GM19035 (cell line): Measurements from ENCODE around the gene MOSPD2.

Source experiments
- ATAC-seq: cut with Tn5 transposase; IDR thresholded peaks from one replicate; pipeline ENCODE4 v1.9.1; 2021; ENCODE audit not compliant: unreplicated experiment

MOSPD2 gene

DNA sequence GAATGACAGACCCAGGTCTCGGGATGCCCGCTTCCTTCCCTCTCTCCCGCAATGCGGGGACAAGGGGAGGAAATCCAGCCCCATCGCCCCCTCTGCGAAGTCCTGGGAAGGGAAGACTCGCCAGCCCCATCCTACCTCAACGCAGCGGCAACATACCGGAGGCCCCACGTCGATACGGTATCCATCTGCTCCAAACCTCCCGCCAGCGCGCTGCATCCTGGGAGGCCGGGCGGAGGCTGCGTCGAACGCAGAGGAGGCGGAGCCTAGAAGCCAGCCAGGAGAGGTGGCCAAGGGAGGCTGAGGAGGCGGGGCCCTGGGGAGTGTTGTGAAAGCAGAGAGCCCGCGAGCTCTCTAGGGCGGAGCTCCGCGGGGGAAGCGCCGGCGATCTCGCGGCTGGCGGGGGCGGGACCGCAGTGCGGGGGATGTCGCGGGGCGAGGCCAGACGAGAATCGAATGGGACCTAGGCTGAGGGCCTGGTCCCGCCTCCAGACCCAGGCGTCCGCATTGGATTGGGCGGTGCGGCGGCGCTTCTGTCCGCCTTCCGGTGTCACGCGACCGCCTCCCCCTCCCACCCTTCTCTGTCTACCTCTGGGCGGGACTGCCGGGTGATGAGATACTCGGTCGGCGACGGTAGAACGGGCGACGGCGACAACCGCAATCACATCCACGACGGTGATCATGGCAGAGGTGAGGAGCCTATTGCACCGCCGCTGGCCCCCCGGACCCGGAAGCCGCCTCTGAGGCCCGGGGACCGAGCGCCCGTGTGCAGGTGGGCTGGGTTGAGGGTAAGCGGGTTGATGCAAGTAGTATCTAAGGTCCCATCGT, at the start of gene MOSPD2, which contains the start of gene FANCB:
Gene MOSPD2 (plus strand): TSS at position 571 of the 825 bp plus-strand sequence. CDS start 108 bp downstream, at position 679.
Gene FANCB (minus strand): TSS at position 219 of the 825 bp plus-strand sequence. CDS start 7,559 bp downstream, outside the sequence.
- ATAC-seq: peak; percentile 95

DNA sequence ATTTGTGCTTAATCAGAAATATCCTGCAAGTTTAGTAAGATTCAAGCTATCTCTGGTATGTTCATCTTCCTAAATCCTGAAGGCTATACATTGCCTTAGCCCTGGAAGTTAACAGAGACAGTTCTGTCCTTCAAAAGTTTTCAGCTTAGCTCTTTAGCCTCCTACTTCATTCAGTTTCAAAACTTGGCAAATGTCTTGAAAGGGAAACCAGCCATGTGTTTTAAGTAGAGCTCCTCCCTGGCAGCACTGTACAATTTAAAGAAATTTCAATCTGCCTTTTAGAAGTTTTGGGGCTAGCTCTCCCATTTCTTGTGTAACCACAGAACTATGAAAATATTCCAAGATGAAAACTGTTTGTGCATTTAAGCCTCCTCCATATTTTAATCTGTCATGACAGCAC, 47.4 kb upstream of the MOSPD2 start:
- ATAC-seq: no peak

DNA sequence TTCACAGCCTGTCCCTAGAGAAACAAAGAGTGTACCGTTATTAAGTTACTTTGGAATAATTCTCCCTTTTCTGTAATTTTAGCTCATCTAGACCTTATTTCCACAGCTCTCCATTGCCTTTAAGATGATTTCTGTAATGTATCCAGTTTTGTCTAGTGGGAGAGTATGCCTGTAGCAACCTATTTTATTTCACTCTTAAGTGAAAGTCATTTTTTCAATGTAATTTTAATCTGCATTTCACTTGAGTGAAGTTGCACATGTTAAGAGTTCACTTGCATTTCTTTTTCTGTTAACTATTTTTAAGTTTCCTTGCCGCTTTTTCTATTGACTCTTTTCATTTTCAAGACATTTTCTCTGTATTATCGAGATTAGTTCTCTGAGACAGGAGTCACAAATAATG, 46.9 kb upstream of the MOSPD2 start:
- ATAC-seq: no peak

DNA sequence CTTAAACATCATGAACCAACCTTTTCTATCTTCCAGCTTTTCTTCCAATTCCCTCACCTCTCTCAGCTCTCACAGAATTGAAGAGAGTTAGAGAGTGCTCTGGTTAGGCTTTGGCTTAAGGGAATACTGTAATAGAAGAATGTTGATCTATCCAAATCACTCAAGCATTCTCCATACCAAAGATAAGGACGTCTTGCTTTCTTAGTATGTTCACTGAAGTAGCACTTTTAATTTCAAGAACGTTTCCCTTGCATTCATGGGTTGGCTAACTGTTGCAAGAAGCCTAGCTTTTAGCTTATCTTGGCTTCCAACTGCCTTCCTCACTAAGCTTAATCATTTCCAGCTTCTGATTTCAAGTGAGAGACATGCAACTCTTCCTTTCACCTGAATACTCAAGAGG, 43.6 kb upstream of the MOSPD2 start:
- no peak for ATAC-seq

DNA sequence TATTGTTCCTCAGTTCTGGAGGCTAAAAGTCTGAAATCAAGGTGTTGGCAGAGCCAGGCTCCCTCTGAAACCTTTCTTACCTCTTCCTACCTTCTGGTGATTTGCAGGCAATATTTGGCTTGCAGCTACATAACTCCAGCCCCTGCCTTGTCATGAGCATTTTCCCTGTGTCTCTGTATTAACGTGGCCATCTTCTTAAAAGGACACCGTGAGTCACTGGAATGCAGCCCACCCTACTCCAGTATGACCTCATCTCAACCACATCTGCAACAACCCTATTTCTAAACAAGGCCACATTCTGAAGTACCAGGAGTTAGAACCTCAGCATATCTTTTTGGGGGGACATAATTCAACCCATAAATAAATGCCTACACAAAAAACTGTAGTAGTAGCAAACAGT, 41.1 kb upstream of the MOSPD2 start:
- no peak for ATAC-seq

DNA sequence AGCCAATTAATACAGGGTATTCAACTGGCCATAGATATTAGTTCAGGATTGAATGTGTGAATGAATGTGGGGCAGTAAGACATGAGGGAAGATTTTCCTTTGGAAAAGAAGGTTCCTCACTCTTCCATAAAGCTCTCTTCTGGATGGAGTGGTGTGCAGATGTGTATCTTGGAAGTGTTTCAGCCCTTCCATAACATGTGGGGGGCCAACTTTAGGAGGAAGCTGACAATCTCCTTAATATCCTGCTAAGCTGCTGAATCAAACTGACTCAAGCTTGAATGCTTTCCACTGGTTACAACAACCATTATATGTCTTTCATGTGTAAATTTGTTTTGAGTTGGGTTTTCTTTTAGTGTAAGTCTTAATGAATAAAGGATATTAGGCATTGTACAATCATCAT, 40.6 kb upstream of the MOSPD2 start:
- ATAC-seq: no peak

DNA sequence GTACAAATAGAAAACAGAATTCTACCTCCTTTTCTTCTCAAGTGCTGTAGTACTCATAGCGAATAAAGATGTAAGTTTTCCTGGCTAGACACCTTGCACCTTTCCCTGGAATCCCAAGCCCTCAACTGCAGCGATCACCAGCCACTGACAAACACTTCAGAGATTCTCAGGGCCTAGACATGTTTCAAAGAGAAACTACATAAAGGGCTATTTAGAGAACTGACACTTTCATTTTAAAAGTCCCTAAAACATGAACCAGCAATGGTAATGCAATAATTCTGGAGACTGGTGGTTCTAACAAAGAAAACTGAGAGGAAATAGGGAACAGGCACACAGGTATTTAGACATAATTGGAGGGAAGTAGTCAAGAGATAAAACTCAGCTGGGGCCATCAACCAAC, 36.1 kb upstream of the MOSPD2 start:
- peak; percentile 52 for ATAC-seq

DNA sequence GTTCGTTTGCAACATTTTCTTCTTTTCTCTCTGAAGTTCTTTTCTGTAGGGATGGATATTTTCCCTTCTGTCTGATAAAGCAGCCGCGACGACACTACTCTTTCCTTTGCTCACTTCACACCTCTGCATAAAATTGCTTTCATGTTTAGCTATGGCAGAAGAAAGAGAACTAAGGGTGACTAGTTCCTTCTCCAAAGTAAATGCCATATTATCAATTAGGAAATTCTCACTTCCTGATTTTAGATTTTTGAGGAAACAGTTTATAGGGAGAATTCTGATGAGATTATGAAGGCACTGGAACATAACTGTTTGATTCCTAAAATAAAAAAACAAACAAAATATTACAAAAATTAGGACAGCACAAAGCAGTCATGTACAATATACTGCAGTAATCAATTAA, 29.6 kb upstream of the MOSPD2 start:
- ATAC-seq: no peak

DNA sequence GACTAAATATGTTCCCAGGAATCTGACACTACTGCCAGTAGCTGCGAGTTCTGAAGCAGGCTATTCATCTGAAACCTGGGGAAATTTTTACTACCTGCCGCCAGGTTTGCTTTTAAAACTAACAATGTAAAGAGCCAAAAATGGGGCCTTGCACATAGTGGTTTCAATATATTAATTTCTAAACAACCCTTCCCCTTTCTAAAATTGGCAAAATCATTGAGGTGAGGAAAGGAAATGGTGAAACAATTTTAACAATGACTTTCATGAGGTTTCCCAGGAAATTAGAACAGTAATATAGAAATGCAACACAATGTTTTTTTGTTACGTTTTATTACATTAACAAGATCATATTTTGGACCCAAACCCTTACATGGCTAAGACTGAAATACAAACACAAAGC, 21.7 kb upstream of the MOSPD2 start:
- ATAC-seq: no peak

DNA sequence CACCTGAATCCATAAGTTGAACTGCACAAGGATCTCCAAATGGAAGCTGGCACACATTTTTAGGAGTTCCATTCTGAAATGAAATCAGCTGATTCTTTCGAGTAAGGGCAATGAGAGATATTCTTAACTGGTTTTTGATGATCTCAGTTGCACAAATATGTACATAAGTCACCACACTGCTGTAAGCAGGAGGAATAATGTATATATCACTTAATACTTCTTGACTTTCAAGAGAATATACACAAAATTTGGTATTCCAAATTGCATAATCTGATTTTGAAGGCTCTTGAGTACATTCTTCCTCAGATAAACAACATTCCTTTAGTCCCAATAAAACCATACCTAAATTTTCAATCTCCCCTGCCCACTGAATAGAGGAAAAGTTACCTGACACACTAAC, 8.6 kb upstream of the MOSPD2 start:
- ATAC-seq: no peak

DNA sequence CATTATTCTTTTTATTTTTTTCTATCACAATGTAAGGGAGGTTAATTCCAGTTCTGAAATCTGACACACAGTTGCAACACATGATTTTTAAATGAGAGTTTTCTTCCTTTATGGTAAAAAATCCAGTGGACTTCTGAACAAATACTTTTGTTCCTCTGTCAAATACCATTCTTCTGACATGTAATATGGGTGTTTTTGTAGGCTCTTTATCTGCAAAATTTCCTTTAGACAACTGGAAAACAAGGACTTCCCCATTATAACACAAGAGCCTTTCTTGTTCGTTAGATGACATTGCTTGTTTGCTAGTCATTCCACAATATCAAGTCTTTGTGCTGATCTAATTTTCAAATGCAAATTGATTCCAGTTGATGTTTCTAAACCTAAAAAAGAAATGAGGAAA, 8.0 kb upstream of the MOSPD2 start:
- no peak for ATAC-seq

DNA sequence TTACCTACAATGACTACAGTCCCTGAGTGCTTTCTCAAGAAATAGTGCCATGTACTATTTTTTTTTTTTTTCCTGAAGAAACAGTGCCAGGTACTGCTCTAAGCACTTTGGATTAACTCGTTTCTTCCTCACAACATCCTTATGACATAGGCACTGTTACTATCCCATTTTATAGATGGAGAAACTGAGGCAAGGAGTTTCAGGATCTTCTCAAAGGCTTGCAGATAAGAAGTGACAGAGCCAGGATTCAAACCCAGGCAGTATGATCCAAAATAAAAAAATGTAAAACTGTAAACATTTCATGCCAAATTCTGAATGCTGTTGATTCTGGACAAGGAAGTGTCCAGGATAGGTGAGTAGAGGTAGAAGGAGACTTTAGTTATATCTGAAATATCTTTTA, 1.5 kb upstream of the MOSPD2 start:
- ATAC-seq: no peak

DNA sequence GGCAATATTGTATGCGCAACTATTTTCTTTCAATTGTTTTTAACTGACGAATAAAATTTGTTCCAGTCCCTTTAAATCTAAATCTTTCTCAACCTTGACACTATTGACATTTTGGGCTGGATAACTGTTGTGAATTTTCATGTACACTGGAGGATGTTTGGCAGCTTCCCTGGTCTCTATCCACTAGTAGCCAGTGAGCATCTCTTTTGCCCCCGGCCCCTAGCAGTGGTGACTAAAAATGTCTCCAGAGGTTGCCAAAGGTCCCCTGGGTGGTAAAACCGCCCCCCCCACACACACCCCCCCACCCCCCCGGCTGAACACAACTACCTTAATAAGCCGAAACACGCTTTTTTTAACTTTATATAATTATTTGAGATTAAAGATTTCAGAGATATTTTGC, 866 bp upstream of the MOSPD2 start:
- no peak for ATAC-seq

DNA sequence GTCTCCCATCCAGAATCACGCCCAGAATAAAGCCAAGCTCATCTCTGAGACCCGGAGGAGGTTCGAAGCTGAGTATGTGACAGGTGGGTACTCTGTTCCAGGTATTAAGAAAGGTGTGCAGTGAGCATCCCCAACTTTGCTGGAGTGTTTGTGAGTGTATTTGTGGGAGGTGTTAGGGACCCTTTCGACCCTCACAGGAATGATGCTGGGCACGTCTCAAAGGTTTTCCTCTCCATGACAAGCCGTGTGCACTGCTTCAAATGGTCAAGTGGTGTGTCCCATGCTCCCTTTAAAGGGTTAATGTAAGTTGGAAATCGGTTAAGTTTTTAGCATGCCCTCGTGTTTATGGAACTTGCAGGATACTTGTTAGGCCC, 442 bp downstream of the MOSPD2 start:
- no peak for ATAC-seq

DNA sequence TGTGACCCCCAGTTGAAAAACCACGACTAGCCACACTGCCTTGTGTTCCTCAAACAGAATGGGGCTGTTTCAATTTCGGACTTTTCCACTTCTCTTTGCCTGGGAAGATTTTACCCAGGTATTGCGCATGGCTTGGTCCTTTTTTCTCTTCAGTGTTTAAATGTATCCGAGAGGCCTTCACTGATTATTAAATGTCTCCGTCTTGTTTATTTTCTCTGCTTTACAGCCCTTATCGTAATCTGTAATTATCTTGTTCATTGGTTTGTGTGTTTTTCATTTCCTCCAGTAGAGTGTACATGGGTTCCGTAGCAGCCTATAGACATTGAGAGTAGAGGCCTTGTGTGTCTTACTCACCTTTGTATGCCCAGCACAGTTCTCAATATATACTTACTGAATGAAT, 2.4 kb downstream of the MOSPD2 start:
- no peak for ATAC-seq

DNA sequence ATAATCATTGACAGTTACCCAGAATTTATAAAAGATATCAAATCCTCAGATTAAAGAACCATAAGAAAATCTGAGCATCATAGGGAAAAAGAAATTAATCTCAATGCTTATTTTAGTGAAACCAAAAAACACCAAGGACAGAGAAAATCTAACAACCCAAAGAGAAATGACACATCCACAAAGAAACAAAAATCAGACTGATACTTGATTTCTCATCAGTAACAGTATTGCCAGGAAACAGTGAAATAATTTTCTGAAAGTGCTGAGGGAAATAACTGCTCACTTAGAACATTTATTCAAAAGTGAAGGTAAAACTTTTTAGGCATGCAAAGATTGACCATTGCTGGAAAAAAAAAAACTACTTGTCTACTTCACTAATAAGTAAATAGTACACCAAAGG, 10.6 kb downstream of the MOSPD2 start:
- no peak for ATAC-seq

DNA sequence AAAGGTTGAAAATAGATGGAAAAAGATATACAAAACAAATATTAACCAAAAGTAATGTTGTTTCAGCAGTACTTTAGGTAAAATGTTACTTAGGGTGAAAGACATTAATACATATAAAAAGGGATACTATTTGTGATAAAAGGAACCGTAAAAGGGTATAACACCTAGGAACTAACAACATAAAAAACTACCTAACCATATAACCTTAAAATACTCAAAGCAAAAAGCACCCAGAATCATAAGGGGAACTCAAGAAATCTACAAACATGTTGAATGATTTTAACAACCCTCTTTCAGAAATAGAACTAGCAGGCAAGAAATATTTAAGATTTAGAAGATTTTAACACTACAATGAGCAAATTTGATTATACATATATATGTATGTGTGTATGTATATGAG, 11.5 kb downstream of the MOSPD2 start:
- no peak for ATAC-seq

DNA sequence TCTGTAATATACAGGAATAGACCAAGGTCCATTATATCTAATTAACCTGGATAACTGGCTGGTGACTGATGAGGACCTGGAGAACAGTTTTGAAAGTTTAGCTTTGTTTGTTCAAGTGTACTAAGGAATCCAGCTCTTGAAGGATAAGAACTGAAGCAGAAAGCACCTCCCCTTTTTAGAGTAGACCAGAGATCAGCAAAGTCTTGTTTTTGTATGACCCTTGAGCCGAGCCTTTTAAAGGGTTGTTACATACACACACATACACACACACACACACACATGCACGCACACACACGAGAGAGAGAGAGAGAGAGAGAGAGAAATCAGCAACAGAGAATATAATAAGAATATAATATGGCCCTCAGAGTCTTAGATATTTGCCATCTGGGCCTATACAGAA, 13.0 kb downstream of the MOSPD2 start:
- ATAC-seq: no peak

DNA sequence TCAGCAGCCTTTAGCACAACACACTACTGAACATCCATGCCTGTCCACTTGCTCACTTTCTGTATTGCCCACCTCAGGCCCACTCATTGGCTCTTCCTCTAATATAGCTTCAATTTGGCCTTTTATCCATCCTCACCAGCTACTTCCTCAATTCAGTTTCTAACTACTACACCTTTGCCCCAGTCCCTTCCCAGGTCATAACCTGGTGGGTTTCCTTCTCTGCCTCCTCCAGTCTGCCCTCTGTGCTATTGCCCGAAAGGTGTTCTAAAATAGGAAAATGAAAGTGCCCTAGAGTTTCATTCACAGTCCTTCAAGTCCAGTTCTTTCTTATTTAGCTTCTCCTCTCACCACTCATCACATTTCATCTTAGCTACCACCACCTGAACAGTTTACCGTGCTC, 23.1 kb downstream of the MOSPD2 start:
- no peak for ATAC-seq

DNA sequence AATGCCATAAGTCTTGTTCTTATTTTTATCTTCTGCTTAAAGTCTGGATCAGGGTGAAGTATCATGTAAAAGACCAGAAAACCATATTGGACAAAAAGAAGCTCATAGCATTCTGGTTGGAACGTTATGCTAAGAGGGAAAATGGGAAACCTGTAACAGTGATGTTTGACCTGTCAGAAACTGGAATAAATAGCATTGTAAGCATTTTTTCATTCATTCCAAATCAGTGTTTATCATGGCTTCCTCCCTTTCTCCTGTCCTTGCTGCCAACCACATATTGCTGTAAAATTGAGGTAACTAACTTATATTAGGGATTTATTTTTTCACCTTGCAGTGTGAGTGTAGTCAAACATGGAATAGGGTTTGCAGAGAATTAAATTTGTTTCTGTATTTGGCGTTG, 23.8 kb downstream of the MOSPD2 start:
- ATAC-seq: no peak

DNA sequence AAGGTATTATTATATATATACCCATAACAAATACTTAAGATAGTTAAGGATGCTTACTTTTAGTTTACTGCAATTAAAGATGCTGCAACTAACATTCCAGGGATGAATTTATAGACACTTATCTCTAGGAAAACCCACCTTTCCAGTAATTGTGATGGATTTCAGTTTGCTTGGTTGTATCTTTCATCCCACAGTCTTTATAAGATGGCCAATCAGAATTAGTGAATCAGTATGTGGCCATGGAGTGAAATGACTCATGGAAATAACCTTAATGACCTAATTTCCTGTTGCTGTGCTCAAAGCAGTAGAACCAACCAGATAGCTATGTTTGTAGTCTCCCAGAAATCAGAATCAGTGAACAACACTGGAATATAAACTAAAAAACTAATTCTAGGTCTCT, 26.4 kb downstream of the MOSPD2 start:
- ATAC-seq: peak; percentile 59

DNA sequence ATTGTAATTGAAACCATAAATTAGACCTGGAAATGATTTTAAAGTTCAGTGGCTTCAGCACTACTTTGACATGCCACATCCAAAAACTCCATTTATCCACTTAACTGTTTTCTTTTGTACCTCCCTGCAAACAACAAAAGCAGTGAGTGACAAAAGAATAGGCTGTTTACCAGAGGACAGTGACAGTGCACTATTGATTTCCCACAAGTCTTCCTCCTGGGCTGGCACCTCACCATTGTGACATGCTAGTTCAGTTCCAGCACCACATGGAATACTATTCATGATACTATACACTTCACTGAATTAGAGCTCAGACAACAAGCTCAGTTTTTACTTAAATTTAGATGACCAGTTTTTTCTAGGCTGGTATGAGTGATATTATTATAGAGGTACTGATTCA, 29.3 kb downstream of the MOSPD2 start:
- no peak for ATAC-seq

DNA sequence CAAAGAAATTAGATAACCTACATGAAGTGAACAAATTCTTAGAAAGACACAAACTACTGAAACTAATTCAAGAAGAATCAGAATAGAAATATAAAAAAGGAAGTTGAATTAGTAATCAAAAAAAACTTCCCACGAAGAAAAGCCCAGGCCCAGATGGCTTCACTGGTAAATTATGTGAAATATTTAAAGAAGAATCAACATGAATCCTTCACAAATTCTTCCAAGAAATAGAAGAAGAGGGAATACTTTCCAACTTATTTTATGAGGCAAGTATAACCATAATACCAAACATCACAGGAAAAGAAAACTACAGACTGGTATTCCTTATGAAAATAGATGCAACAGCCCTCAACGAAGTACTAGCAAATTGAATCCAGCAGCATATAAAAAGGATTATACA, 30.7 kb downstream of the MOSPD2 start:
- no peak for ATAC-seq
